Effector memory CD8-positive, alpha-beta T cell (primary cell): ENCODE results near the gene STPG4.
"Not testable (repeated sequence)": the region's sequence is repeated elsewhere in the genome, so short reads cannot be mapped to it uniquely, and the experiment has no call there.

Experiments used
- ATAC-seq: fragments of 150-1000 bp; cut with Tn5 transposase; replicated peaks from 2 replicates; pipeline ENCODE4 v1.10.0; 2021; ENCODE audit warnings: mild to moderate bottlenecking, moderate library complexity
- DNase-seq, 3 experiments: peaks; one replicate each; pipeline ENCODE4 v3.0.0; 2021
- H3K27ac Mint-ChIP-seq, 2 donors: one replicate each; pipeline ENCODE4 v1.8.0; 2022; ENCODE audit warnings: mild to moderate bottlenecking in 2 of 2, mixed read lengths in 2 of 2, moderate library complexity in 2 of 2
- H3K27me3 Mint-ChIP-seq, 2 donors: one replicate each; pipeline ENCODE4 v1.8.0; 2022; ENCODE audit warnings: mixed read lengths in 2 of 2
- H3K36me3 Mint-ChIP-seq: one replicate; pipeline ENCODE4 v1.8.0; 2022; ENCODE audit warnings: mild to moderate bottlenecking, moderate library complexity, mixed read lengths; ENCODE audit not compliant: insufficient read depth
- H3K4me1 Mint-ChIP-seq, 2 donors: one replicate each; pipeline ENCODE4 v1.8.0; 2022; ENCODE audit warnings: low read depth in 2 of 2, mixed read lengths in 2 of 2
- H3K4me3 Mint-ChIP-seq, 2 donors: one replicate each; pipeline ENCODE4 v1.8.0; 2022; ENCODE audit warnings: mild to moderate bottlenecking in 2 of 2, mixed read lengths in 2 of 2, moderate library complexity in 2 of 2
- H3K9me3 Mint-ChIP-seq, 2 donors: one replicate each; pipeline ENCODE4 v1.8.0; 2022; ENCODE audit warnings: mixed read lengths in 2 of 2

Gene STPG4

DNA sequence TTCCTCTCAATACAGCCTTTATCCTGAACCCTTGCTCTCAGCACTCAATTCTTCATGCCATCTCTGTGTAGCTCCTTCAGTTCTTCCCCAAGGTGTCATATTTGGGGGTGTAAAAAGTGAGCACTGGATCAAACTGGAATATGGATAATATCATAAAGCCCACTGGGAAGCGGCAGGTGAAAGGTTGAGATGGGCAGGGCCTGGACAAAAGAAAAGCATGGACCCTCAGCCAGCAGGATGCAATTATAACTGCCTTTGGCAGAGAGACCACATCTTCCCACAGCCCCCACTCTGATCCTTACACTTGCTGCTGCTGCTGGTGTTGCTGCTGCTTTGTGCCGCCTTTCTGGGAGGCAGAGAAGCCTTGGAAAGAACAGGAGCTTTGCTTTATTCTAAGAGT, 31.2 kb upstream of the STPG4 start:
- peaks cover 20 to 51% of the 10 kb centered on the region in 2 donors for H3K27me3 Mint-ChIP-seq

DNA sequence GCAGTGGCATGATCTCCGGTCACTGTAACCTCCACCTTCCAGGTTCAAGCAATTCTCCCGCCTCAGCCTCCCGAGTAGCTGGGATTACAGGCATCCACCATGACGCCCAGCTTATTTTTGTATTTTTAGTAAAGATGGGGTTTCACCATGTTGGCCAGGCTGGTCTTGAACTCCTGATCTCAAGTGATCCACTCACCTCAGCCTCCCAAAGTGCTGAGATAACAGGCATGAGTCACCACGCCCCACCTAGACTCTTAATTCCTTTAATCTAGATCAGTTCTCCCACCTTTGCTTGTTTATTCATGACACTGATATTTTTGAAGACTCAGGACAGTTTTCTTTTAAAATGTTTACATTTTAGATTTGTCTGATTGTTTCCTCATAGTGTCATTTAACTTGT, 30.0 kb upstream of the STPG4 start:
- not testable (repeated sequence) for H3K36me3 Mint-ChIP-seq

More for the DNA sequence above, 31.2 kb upstream of the STPG4 start:
- no peak for ATAC-seq
- Mint-ChIP-seq H3K27ac (no peak overlapping the region), H3K4me3 (no peak overlapping the region), H3K36me3 (no peaks in the 10 kb centered on the region), H3K9me3 (no peaks in the 10 kb centered on the region), H3K4me1 (no peaks in the 10 kb centered on the region)
- DNase-seq = no peak

DNA sequence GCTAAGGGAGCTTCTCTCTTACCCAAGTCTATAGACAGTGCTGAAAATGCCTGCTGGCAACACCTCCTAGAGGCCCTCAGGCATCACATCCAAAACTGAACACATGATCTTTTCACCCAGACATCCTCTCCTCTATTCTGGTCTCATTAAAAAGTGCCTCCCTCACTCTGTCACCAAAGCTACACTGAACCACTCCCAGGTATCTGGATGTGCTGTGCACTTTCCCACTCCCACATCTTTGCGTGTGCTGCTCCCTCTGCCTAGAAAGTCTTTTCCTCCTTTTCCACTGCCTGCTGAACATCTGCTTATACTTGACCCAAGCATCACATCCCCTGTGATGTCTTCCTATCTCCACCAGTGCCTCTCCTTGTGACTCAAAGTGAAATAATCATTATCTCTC, 26.1 kb upstream of the STPG4 start:
- peaks cover 18% of the 10 kb centered on the region for H3K36me3 Mint-ChIP-seq
- H3K9me3 Mint-ChIP-seq = no peaks in the 10 kb centered on the region
- ATAC-seq = no peak
- peaks cover 12 to 36% of the 10 kb centered on the region in 2 donors for H3K27me3 Mint-ChIP-seq
- H3K27ac Mint-ChIP-seq = no peak overlapping the region
- no peak for DNase-seq
- H3K4me1 Mint-ChIP-seq = peaks cover 10 to 11% of the 10 kb centered on the region in 2 donors
- H3K4me3 Mint-ChIP-seq = no peak overlapping the region

More for the DNA sequence above, 30.0 kb upstream of the STPG4 start:
- H3K27ac Mint-ChIP-seq, ATAC-seq, H3K4me3 Mint-ChIP-seq, H3K4me1 Mint-ChIP-seq, H3K9me3 Mint-ChIP-seq, DNase-seq: not testable (repeated sequence)
- H3K27me3 Mint-ChIP-seq = peaks cover 20 to 51% of the 10 kb centered on the region in 2 donors

DNA sequence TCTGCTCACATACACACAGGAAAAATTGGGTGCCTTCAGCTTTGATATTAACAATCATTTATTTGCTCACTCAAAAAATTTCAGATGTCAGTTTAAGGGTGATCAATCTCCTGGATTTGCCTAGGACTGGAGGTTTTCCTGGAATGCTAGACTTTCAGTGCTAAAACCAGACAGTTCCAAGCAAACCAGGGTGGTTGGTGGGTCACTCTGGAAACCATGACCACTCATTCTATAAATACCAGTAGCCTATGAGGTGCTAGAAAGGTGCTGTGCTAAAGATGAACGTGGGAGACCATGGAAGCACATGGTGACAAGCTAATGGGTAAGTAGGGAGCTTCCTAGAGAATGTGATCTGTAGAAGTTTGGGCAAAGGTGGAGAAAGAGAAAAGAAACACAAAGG, 25.4 kb upstream of the STPG4 start:
- peaks cover 6 to 33% of the 10 kb centered on the region in 2 donors for H3K27me3 Mint-ChIP-seq
- H3K4me3 Mint-ChIP-seq = no peak overlapping the region
- ATAC-seq (no peak), DNase-seq (no peak)
- peaks cover 13 to 15% of the 10 kb centered on the region in 2 donors for H3K4me1 Mint-ChIP-seq
- H3K36me3 Mint-ChIP-seq = peaks cover 24% of the 10 kb centered on the region
- no peaks in the 10 kb centered on the region for H3K9me3 Mint-ChIP-seq
- H3K27ac Mint-ChIP-seq = no peak overlapping the region

DNA sequence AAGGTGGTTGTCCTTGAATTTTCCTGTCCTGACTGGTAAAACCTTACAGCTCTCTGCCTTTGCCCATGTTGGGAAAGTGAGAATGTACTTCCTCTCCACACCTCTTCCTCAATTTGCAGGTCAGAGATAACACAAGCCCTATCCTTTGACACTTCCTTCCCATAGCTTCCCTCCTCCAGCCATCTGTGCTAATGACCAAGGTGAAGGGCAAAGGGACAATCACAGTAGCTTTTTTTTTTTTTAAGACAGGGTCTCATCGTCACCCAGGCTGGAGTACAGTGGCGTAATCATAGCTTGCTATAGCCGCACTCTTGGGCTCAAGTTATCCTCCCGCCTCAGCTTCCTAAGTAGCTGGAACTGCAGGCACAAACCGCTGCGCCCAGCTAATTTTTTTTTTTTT, 24.3 kb upstream of the STPG4 start:
- H3K4me3 Mint-ChIP-seq = no peak overlapping the region
- DNase-seq (no peak), ATAC-seq (no peak)
- no peaks in the 10 kb centered on the region for H3K9me3 Mint-ChIP-seq
- H3K4me1 Mint-ChIP-seq = peaks cover 19 to 23% of the 10 kb centered on the region in 2 donors
- peaks cover 0 to 27% of the 10 kb centered on the region in 2 donors for H3K27me3 Mint-ChIP-seq
- H3K36me3 Mint-ChIP-seq = peaks cover 36% of the 10 kb centered on the region
- H3K27ac Mint-ChIP-seq = peak overlapping the region in 1 of 2 donors; percentile 30

DNA sequence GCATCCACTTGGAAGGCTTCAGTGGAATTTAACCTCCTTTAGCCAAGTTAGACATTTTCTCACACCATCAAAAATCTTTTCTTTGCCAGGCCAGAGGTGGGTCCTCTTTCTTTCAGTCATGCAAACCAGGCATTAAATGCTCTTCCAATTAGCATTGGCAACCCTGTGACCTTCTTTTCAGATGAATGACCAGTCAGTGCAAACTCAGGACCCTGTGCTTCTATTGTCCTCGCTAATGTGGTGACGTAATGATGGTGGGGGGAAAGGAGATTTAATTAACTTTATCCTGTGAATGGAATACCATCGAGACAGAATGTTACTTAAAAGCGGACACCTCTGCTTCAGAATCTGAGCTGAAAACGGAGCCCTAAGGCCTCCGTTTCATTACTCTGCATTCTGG, 23.2 kb upstream of the STPG4 start:
- DNase-seq (no peak), ATAC-seq (no peak)
- Mint-ChIP-seq H3K27me3 (peaks cover 0 to 17% of the 10 kb centered on the region in 2 donors), H3K36me3 (peaks cover 42% of the 10 kb centered on the region), H3K4me3 (no peak overlapping the region), H3K27ac (peak overlapping the region in 1 of 2 donors; percentile 99), H3K4me1 (peaks cover 23 to 33% of the 10 kb centered on the region in 2 donors), H3K9me3 (no peaks in the 10 kb centered on the region)

DNA sequence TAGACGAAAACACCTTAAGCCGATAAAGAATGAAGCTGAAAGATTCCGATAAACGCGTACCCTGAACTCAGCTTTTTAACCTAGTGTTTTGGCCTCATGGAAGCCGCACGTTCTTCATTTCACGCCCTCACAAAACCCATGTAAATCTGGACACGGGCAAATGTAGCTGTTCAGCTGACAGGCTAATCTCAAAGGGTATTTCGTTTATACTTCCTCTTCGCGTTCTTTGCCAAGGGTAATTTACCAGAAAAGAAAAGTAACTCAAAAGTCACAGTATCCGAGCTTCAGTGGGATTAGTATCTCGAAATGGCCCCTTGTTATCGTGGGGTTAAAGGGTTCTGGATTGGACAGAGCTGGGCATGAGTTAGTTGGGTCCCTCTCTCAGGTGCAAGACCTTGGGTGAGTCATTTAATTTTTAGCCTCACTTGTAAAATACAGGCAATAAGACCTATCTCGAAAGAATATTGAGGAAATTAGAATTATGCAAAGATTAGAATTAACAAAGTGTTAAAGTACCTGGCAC, 22.0 kb upstream of the STPG4 start:
- peaks cover 30 to 42% of the 10 kb centered on the region in 2 donors for H3K4me1 Mint-ChIP-seq

DNA sequence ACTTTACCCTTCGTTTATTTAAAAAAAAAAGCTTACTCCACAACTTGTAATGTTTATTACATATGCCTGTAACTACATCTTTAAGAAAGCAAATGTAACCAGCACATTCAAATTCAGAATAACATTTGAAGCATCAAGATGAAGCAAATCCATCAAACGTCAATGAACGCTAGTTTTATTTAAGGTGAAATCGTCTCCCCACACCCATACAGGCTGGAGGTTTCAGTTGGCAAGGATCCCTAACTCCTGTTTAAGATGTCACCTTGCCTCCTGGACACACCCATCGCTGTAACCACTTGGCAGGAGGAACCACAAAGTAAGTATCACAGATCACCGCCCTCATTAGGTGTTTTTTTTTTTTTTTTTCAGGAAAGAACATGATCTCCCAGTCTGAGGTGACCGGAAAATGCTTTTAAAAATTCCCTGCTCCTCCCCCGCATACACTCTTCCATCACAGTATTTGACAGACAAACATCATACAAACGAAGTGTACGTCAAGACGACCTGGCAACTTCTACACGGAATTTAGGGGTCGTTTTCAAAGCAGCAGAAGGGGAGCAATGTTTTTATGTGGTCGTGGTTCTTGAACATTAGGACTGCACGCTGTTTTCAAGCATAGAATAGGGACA, 19.7 kb upstream of the STPG4 start:
- Mint-ChIP-seq H3K9me3 (no peaks in the 10 kb centered on the region), H3K4me1 (peaks cover 36 to 62% of the 10 kb centered on the region in 2 donors), H3K27me3 (peaks cover 0 to 9% of the 10 kb centered on the region in 2 donors), H3K36me3 (peaks cover 59% of the 10 kb centered on the region), H3K27ac (peak overlapping the region; percentile 99 to 100), H3K4me3 (peak overlapping the region; percentile 99 to 100)
- peak in 2 of 3 experiments; percentile 12 to 21 for DNase-seq
- peak; percentile 4 for ATAC-seq

More for the DNA sequence above, 22.0 kb upstream of the STPG4 start:
- no peak for ATAC-seq
- Mint-ChIP-seq H3K4me3 (peak overlapping the region; percentile 99 to 100), H3K27ac (peak overlapping the region; percentile 99 to 100), H3K27me3 (peaks cover 0 to 9% of the 10 kb centered on the region in 2 donors), H3K36me3 (peaks cover 44% of the 10 kb centered on the region), H3K9me3 (no peaks in the 10 kb centered on the region)
- no peak for DNase-seq

DNA sequence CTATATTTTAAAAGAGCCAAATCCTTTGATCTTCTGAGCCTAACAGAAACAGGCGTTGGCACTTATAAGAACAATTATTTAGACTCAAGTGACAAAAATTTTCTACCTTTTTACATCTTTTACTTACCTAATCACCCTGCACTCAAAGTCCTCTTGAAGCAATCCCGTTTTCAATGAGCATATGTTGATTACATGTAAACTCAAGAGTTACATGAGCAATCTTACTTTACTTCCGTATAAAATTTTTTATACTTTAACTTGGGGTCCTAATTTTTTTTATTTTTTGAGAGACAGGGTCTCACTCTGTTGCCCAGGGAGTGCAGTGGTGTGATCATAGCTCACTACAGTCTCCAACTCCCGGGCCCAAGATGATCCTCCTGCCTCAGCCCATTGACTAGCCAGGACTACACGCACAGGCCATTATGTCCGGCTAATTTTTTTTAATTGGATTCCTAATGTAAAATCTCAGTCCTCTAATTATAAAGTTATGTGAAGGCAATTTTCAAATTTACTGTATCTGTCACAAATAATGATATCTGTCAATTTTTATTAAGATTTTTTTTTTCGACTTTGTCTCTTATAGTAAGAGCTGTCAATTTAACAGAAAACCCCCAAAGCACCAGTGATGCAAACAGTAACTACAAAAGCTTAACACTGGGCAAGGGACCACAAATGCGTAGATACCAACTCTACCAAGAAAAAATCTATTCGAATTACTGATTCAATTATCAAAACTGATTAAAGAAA, 19.1 kb upstream of the STPG4 start:
- peak overlapping the region; percentile 99 to 100 for H3K4me3 Mint-ChIP-seq
- H3K27ac Mint-ChIP-seq = peak overlapping the region; percentile 99 to 100
- H3K27me3 Mint-ChIP-seq = peaks cover 0 to 9% of the 10 kb centered on the region in 2 donors
- H3K4me1 Mint-ChIP-seq = peaks cover 36 to 65% of the 10 kb centered on the region in 2 donors
- peaks cover 66% of the 10 kb centered on the region for H3K36me3 Mint-ChIP-seq
- no peak for ATAC-seq
- no peak for DNase-seq
- H3K9me3 Mint-ChIP-seq = no peaks in the 10 kb centered on the region

DNA sequence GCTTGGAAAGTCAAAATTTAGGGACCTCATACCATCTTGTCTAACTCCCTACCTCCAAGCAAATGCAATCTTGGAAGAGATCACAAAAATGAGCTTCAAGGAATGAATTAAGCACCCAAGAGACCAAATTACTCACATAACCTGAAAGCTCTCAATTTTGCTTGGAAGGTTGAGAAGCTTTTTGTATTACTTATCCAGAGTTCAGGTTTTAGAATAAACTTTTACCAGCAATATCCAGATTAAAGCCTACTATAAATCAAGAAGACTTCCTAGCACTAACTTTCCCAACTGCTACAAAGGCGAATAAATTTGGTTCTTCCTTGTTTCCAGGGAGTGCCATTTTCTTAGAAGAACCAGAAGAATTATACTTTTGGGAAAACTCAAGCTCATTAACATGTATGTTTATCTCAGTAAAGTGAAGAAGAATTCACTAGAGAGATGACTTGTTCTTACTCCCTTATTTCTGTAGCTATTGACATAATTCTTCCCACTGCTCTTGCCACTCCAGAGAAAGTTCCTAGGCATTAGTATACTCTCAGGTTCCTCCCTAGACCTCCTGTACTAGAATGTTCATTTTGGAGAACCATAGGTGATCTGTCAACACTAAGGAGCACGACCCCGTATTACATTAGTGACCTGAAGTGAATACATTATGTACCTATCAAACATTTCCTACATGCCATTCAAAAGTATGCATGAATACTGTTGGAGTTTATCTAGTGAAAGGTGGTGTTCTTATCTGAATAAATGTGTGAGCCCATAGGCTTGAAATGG, 18.0 kb upstream of the STPG4 start:
- DNase-seq (no peak), ATAC-seq (no peak)
- H3K4me3 Mint-ChIP-seq = peak overlapping the region; percentile 99 to 100
- H3K27me3 Mint-ChIP-seq = peaks cover 0 to 9% of the 10 kb centered on the region in 2 donors
- H3K36me3 Mint-ChIP-seq = peaks cover 76% of the 10 kb centered on the region
- H3K4me1 Mint-ChIP-seq = peaks cover 38 to 71% of the 10 kb centered on the region in 2 donors
- no peaks in the 10 kb centered on the region for H3K9me3 Mint-ChIP-seq
- peak overlapping the region; percentile 99 to 100 for H3K27ac Mint-ChIP-seq

DNA sequence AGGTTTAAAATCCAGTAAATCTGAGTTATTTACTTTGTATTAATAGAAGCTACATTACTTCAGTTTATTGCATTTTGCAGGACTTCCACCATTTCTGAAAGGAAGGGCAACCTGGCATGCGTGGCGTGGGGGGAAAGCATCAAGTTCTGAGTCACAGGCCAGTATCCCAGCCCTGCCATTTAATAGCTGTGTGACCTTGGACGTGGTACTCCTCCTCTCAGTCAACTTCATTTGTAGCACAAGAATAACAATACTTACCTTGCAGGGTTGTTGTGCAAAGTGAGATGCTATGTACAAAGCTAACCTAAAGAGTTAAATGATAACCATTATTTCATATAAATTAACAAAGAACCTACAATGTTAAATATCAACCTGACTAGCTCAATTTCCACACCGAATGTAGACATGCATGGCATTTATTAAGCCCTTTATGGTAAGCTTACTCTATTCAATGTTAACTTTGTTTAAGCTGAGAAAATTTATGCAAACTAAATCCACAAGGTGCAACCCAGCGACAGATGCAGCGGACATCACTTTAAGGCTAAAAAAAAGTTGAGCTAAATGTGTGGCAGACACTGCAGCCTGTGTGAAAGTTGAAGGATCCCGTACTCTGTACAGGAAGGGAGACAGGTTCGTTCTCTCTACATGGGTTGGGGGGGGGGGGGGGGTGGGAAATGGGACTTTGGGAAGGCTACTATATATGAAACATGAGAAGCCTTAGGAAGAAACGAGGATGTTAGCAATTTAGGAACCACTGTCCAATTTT, 17.2 kb upstream of the STPG4 start:
- Mint-ChIP-seq H3K4me3 (peak overlapping the region; percentile 99 to 100), H3K36me3 (peaks cover 77% of the 10 kb centered on the region), H3K4me1 (peaks cover 38 to 75% of the 10 kb centered on the region in 2 donors), H3K9me3 (no peaks in the 10 kb centered on the region), H3K27ac (peak overlapping the region; percentile 46 to 99), H3K27me3 (peaks cover 0 to 9% of the 10 kb centered on the region in 2 donors)
- ATAC-seq (no peak), DNase-seq (no peak)

DNA sequence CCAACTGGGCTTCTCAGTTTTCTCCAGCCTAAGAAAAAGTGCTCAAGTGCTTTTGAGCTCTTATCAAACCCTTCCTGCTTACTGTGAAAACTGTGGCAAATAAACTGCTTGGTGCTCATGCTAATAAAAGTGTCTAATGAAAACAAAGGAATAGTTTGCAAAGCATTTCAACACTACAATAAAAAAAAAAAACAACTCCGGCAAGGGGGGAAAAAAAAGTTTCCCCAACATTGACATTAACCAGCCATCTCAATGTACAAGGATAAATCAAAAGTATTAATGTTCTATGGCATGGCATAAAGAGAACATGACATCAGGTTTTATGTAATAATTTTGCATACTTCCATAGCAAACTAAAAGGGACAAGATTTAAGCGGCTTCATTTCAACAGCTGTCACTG, 14.7 kb upstream of the STPG4 start:
- Mint-ChIP-seq H3K27ac (peak overlapping the region in 1 of 2 donors; percentile 62), H3K9me3 (no peaks in the 10 kb centered on the region), H3K4me3 (peak overlapping the region in 1 of 2 donors; percentile 38), H3K36me3 (peaks cover 60% of the 10 kb centered on the region), H3K27me3 (no peaks in the 10 kb centered on the region), H3K4me1 (peaks cover 27 to 71% of the 10 kb centered on the region in 2 donors)
- no peak for DNase-seq
- no peak for ATAC-seq
